Trophoblast cell (in vitro differentiated cells and primary cell): Measurements from ENCODE around the gene ANKS1B.

Experiments
- DNase-seq, 2 donors: peaks; one replicate each; pipeline ENCODE4 v3.0.0-alpha.2; 2016
- H2AFZ ChIP-seq: 2 replicates; pipeline ENCODE4 v1.6.1; 2013; ENCODE audit warnings: low read length, moderate library complexity, mild to moderate bottlenecking; ENCODE audit not compliant: insufficient read depth, poor library complexity
- H2AK5ac ChIP-seq: 2 replicates; pipeline ENCODE4 v1.6.1; 2013; ENCODE audit warnings: mild to moderate bottlenecking, low read length
- H2BK120ac ChIP-seq: 2 replicates; pipeline ENCODE4 v1.6.1; 2013; ENCODE audit warnings: low read length, mild to moderate bottlenecking, moderate library complexity; ENCODE audit not compliant: insufficient read depth, poor library complexity
- H2BK12ac ChIP-seq: 2 replicates; pipeline ENCODE4 v1.6.1; 2013; ENCODE audit warnings: mild to moderate bottlenecking, low read length, moderate library complexity
- H2BK5ac ChIP-seq: 2 replicates; pipeline ENCODE4 v1.6.1; 2013; ENCODE audit warnings: low read length, low read depth, moderate library complexity, mild to moderate bottlenecking; ENCODE audit not compliant: poor library complexity
- H3K14ac ChIP-seq: 2 replicates; pipeline ENCODE4 v1.6.1; 2013; ENCODE audit warnings: mild to moderate bottlenecking, low read length
- H3K18ac ChIP-seq: 2 replicates; pipeline ENCODE4 v1.6.1; 2013; ENCODE audit warnings: mild to moderate bottlenecking, low read length
- H3K23ac ChIP-seq: 2 replicates; pipeline ENCODE4 v1.6.1; 2013; ENCODE audit warnings: low read length
- H3K27ac ChIP-seq: 2 replicates; pipeline ENCODE4 v1.5.1; 2013; ENCODE audit warnings: low read depth, mild to moderate bottlenecking, inconsistent platforms, low read length, moderate library complexity
- H3K27me3 ChIP-seq: 2 replicates; pipeline ENCODE4 v1.6.1; 2013; ENCODE audit warnings: inconsistent platforms, mild to moderate bottlenecking, low read length, moderate library complexity; ENCODE audit not compliant: insufficient read depth
- H3K36me3 ChIP-seq, 2 experiments: 1 replicate in 1 of 2; 2 replicates in 1 of 2; pipeline ENCODE4 v1.6.1; 2013; ENCODE audit warnings: low read length in 2 of 2, mild to moderate bottlenecking in 2 of 2, moderate library complexity in 1 of 2; ENCODE audit not compliant: insufficient read depth in 2 of 2, control insufficient read depth in 1 of 2
- H3K4ac ChIP-seq: 2 replicates; pipeline ENCODE4 v1.6.1; 2013; ENCODE audit warnings: low read depth, mild to moderate bottlenecking, low read length, moderate library complexity
- H3K4me1 ChIP-seq, 2 experiments: 1 replicate in 1 of 2; 2 replicates in 1 of 2; pipeline ENCODE4 v1.6.1; 2013; ENCODE audit warnings: low read length in 2 of 2, mild to moderate bottlenecking in 2 of 2, moderate library complexity in 1 of 2; ENCODE audit not compliant: insufficient read depth in 2 of 2, control insufficient read depth in 1 of 2
- H3K4me2 ChIP-seq: 2 replicates; pipeline ENCODE4 v1.6.1; 2013; ENCODE audit warnings: inconsistent platforms, mild to moderate bottlenecking, low read length, moderate library complexity
- H3K4me3 ChIP-seq: 2 replicates; pipeline ENCODE4 v1.5.1; 2013; ENCODE audit warnings: mild to moderate bottlenecking, low read depth, low read length, inconsistent platforms
- H3K79me1 ChIP-seq: one replicate; pipeline ENCODE4 v1.6.1; 2013; ENCODE audit warnings: low read length
- H3K79me2 ChIP-seq: 2 replicates; pipeline ENCODE4 v1.6.1; 2013; ENCODE audit warnings: low read length, mild to moderate bottlenecking; ENCODE audit not compliant: control insufficient read depth, insufficient read depth, poor library complexity
- H3K9ac ChIP-seq: 2 replicates; pipeline ENCODE4 v1.6.1; 2013; ENCODE audit warnings: mild to moderate bottlenecking, low read length
- H3K9me3 ChIP-seq: 2 replicates; pipeline ENCODE4 v1.6.1; 2013; ENCODE audit warnings: low read depth, mild to moderate bottlenecking, control low read depth, inconsistent platforms, low read length; ENCODE audit not compliant: insufficient read depth
- H4K12ac ChIP-seq: 2 replicates; pipeline ENCODE4 v1.6.1; 2013; ENCODE audit warnings: low read depth, mild to moderate bottlenecking, low read length, moderate library complexity
- H4K8ac ChIP-seq: 2 replicates; pipeline ENCODE4 v1.6.1; 2013; ENCODE audit warnings: low read depth, mild to moderate bottlenecking, low read length, moderate library complexity
- H4K91ac ChIP-seq: one replicate; pipeline ENCODE4 v1.6.1; 2013; ENCODE audit warnings: low read depth, mild to moderate bottlenecking, low read length, moderate library complexity
- WGBS: extraction: QIAGEN DNeasy Blood & Tissue Kit; methylation state at CpG from one replicate; pipeline ENCODE4 v1.1.7; 2013; ENCODE audit warnings: missing lambda C conversion rate; ENCODE audit not compliant: insufficient read length, insufficient coverage; ENCODE audit errors: extremely low coverage; 5-methylcytosine and 5-hydroxymethylcytosine counted together

The ANKS1B gene

GRCh38 chr12:99910342-99910741, 74.4 kb downstream of the ANKS1B start:
- H3K9me3 ChIP-seq: no peaks in the 10 kb centered on the region
- H3K27me3 ChIP-seq: no peaks in the 10 kb centered on the region
- H2AFZ ChIP-seq: no peak overlapping the region
- no peak overlapping the region for H3K14ac ChIP-seq
- H3K4me2 ChIP-seq: no peak overlapping the region
- no peak overlapping the region for H2BK120ac ChIP-seq
- H3K27ac ChIP-seq: no peak overlapping the region
- H4K12ac ChIP-seq: no peak overlapping the region
- H3K4me3 ChIP-seq: no peak overlapping the region
- no peaks in the 10 kb centered on the region for H3K36me3 ChIP-seq
- DNase-seq: no peak
- no peak overlapping the region for H4K8ac ChIP-seq
- H3K79me2 ChIP-seq: no peaks in the 10 kb centered on the region
- peaks cover 2 to 3% of the 10 kb centered on the region in 2 experiments for H3K4me1 ChIP-seq
- H3K79me1 ChIP-seq: peaks cover 1% of the 10 kb centered on the region
- H3K4ac ChIP-seq: no peak overlapping the region
- no peak overlapping the region for H3K23ac ChIP-seq
- H4K91ac ChIP-seq: no peak overlapping the region
- no peak overlapping the region for H3K9ac ChIP-seq
- no CpG with 5 or more reads among the region's 1 CpG for WGBS
- no peak overlapping the region for H2AK5ac ChIP-seq
- no peak overlapping the region for H2BK5ac ChIP-seq
- H3K18ac ChIP-seq: no peak overlapping the region
- H2BK12ac ChIP-seq: no peak overlapping the region

DNA sequence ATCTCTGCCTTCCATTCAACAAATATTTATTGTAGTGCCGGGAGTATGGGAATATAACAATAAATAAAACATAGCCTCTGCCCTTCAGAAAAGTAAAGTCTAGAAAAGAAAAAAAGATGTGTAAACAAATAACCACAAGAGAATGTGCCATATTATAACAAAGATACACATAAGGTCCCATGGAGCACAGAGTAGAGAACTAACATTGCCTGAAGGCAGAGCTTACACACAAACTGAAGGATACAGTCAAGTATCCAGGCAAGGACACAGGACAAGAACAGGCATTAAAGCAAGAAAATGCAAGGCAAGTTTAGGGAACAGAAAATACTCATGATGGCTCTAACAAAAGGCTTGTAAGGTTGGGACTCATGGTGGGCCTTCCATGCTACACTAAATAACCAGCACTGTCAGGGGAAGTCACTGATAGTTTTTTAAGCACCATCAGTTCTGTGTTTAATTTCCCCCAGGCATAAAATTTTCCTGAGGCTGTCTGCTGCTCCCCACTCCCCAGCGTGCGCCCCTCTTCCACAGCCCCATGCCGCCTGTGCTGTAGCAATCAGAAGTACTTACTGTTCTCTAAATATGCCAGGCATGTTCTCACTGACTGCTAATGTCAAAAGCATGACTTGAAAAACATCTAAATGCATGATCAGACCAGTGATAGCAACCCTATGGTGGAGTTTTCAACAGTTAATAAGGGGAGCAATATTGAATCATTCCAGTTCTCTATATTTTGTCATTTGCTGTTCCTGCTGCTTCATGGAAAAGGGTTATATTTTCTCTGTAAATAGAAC, 77.8 kb downstream of the ANKS1B start:
- Histone ChIP-seq H3K4me3 (no peak overlapping the region), H2AFZ (no peak overlapping the region), H3K4me2 (no peak overlapping the region), H4K12ac (no peak overlapping the region), H3K23ac (no peak overlapping the region), H3K18ac (no peak overlapping the region), H2BK12ac (no peak overlapping the region), H2BK5ac (no peak overlapping the region), H3K4ac (no peak overlapping the region), H3K27me3 (no peaks in the 10 kb centered on the region), H2BK120ac (no peak overlapping the region), H4K91ac (no peak overlapping the region), H2AK5ac (no peak overlapping the region), H3K9ac (no peak overlapping the region), H3K4me1 (peaks cover 2 to 3% of the 10 kb centered on the region in 2 experiments), H3K79me2 (no peaks in the 10 kb centered on the region), H3K14ac (no peak overlapping the region), H4K8ac (no peak overlapping the region), H3K27ac (no peak overlapping the region), H3K79me1 (peaks cover 1% of the 10 kb centered on the region), H3K9me3 (no peaks in the 10 kb centered on the region), H3K36me3 (no peaks in the 10 kb centered on the region)
- DNase-seq: peak; percentile 2 to 60
- WGBS: no CpG with 5 or more reads among the region's 4 CpGs

- Histone ChIP-seq H3K79me2 (no peaks in the 10 kb centered on the region), H3K4ac (no peak overlapping the region), H3K9me3 (no peaks in the 10 kb centered on the region), H4K12ac (no peak overlapping the region), H2AFZ (no peak overlapping the region), H3K27ac (no peak overlapping the region), H3K9ac (no peak overlapping the region), H4K91ac (no peak overlapping the region), H2BK12ac (no peak overlapping the region), H3K79me1 (no peaks in the 10 kb centered on the region), H3K14ac (no peak overlapping the region), H3K18ac (no peak overlapping the region), H2BK120ac (no peak overlapping the region), H2AK5ac (no peak overlapping the region), H3K27me3 (no peaks in the 10 kb centered on the region), H3K4me3 (no peak overlapping the region), H3K36me3 (no peaks in the 10 kb centered on the region), H3K23ac (no peak overlapping the region), H2BK5ac (no peak overlapping the region), H4K8ac (no peak overlapping the region), H3K4me1 (no peaks in the 10 kb centered on the region), H3K4me2 (no peak overlapping the region)
- DNase-seq: no peak
- no CpG with 5 or more reads among the region's 2 CpGs for WGBS
These were observed 83.6 kb downstream of the ANKS1B start for GRCh38 chr12:99901181-99901580.

- WGBS: no CpG with 5 or more reads among the region's 5 CpGs
- Histone ChIP-seq H3K27me3 (no peaks in the 10 kb centered on the region), H3K18ac (no peak overlapping the region), H2BK120ac (no peak overlapping the region), H3K14ac (no peak overlapping the region), H3K4me3 (no peak overlapping the region), H4K91ac (no peak overlapping the region), H3K79me1 (no peaks in the 10 kb centered on the region), H4K12ac (no peak overlapping the region), H2BK12ac (no peak overlapping the region), H3K9ac (no peak overlapping the region), H3K27ac (no peak overlapping the region), H3K36me3 (no peaks in the 10 kb centered on the region), H3K23ac (no peak overlapping the region), H3K4me2 (no peak overlapping the region), H3K9me3 (no peaks in the 10 kb centered on the region), H2AFZ (no peak overlapping the region), H2AK5ac (no peak overlapping the region), H2BK5ac (no peak overlapping the region), H3K4ac (no peak overlapping the region), H3K4me1 (no peaks in the 10 kb centered on the region), H4K8ac (no peak overlapping the region), H3K79me2 (no peaks in the 10 kb centered on the region)
- DNase-seq: no peak
These were observed 86.1 kb downstream of the ANKS1B start for GRCh38 chr12:99898645-99899044.
